ENCODE results near the gene RAD51. TPM values are rescaled to one million over a fixed set of nuclear protein-coding genes. Genes with fewer than 3 reads are reported as not detected.

The RAD51 gene
- total RNA-seq, 4 donors from 2014 or later = 0.64 to 2.2 (median 1.1) TPM

DNA sequence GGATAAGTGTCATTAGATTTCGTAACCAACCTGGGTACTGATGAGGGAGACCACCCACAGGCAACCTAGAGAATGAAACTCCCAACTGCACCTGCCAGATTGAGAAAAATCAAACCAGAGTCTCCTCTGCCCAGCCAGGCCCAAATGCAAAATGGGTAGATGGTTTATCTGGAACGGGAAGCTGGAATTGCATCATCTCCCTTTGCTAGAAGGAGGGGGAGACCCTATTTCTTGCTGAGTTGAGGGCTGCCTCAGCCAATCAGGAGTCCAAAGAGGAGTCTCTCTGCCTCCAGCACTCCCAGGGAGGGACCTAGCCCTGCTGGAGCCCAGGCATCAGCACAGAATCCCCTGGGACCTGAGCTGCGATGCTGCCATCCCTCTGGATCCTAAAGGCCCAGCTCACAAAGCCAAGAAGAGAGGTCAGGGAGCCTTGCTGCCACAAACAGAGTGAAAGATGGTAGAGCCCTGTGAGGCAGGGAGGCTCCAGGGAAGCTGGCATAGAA lies 52.0 kb downstream of the RAD51 start:
- H3K36me3 ChIP-seq = peaks cover 64% of the 10 kb centered on the region

GRCh38 chr15:40747685-40748631 lies 53.0 kb downstream of the RAD51 start:
- H3K4me3 ChIP-seq = no peak overlapping the region
- H3K27ac ChIP-seq = no peak overlapping the region
- H3K36me3 ChIP-seq = peaks cover 70% of the 10 kb centered on the region
- no peaks in the 10 kb centered on the region for H3K4me1 ChIP-seq
- no peaks in the 10 kb centered on the region for H3K9me3 ChIP-seq
- DNase-seq (ENCODE audit: low spot score in 2 of 2) = no peak
- 73% methylated on average over 7 of the region's 7 CpGs for WGBS
- no peaks in the 10 kb centered on the region for H3K27me3 ChIP-seq
- no peak for TF ChIP-seq EP300 (IDR thresholded peaks at IDR 0.05)
- TF ChIP-seq POLR2A (IDR thresholded peaks at IDR 0.05) = no peak
- TF ChIP-seq POLR2AphosphoS5 (IDR thresholded peaks at IDR 0.05) = no peak
- TF ChIP-seq CTCF (IDR thresholded peaks at IDR 0.05) = no peak

More for the DNA sequence above, 52.0 kb downstream of the RAD51 start:
- no peaks in the 10 kb centered on the region for H3K27me3 ChIP-seq
- peak in 1 of 2 donors; percentile 40 for DNase-seq (ENCODE audit: low spot score in 2 of 2)
- WGBS = 69% methylated on average over 3 of the region's 3 CpGs
- TF ChIP-seq POLR2A (IDR thresholded peaks at IDR 0.05) = no peak
- no peak for TF ChIP-seq POLR2AphosphoS5 (IDR thresholded peaks at IDR 0.05)
- TF ChIP-seq EP300 (IDR thresholded peaks at IDR 0.05) = no peak
- no peak for TF ChIP-seq CTCF (IDR thresholded peaks at IDR 0.05)
- no peaks in the 10 kb centered on the region for H3K9me3 ChIP-seq
- H3K4me1 ChIP-seq = no peaks in the 10 kb centered on the region
- no peak overlapping the region for H3K27ac ChIP-seq
- no peak overlapping the region for H3K4me3 ChIP-seq

DNA sequence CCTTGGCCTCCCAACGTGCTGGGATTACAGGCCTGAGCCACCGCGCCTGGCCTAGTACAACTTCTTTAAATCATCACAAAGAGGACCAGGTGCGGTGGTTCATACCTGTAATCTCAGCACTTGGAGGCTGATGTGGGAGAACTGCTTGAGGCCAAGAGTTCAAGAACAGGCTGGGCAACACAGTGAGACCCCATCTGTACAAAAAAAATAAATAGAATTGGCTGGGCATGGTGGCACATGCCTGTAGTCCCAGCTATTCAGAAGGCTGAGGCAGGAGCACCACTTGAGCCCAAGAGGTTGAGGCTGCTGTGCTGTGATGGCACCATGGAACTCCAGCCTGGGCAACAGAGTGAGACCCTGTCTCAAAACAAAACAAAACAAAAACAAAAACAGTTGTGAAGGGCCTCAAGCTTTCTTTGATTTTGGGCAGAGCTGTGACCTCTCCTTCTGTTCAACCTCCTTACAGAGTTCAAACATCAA lies 54.2 kb downstream of the RAD51 start:
- 98% methylated on average over 4 of the region's 4 CpGs for WGBS
- no peaks in the 10 kb centered on the region for H3K9me3 ChIP-seq
- no peaks in the 10 kb centered on the region for H3K27me3 ChIP-seq
- no peak overlapping the region for H3K27ac ChIP-seq
- H3K36me3 ChIP-seq = peaks cover 58% of the 10 kb centered on the region
- no peak overlapping the region for H3K4me3 ChIP-seq
- peaks cover 11% of the 10 kb centered on the region for H3K4me1 ChIP-seq
- DNase-seq (ENCODE audit: low spot score in 2 of 2) = no peak
- TF ChIP-seq POLR2A (IDR thresholded peaks at IDR 0.05) (no peak), CTCF (IDR thresholded peaks at IDR 0.05) (no peak), EP300 (IDR thresholded peaks at IDR 0.05) (no peak), POLR2AphosphoS5 (IDR thresholded peaks at IDR 0.05) (no peak)

GRCh38 chr15:40750885-40751284 lies 55.9 kb downstream of the RAD51 start:
- H3K27me3 ChIP-seq = no peaks in the 10 kb centered on the region
- no peak overlapping the region for H3K27ac ChIP-seq
- H3K9me3 ChIP-seq = no peaks in the 10 kb centered on the region
- no peak overlapping the region for H3K4me3 ChIP-seq
- no peak for DNase-seq (ENCODE audit: low spot score in 2 of 2)
- peaks cover 21% of the 10 kb centered on the region for H3K4me1 ChIP-seq
- WGBS = 86% methylated on average over 4 of the region's 4 CpGs
- H3K36me3 ChIP-seq = peaks cover 49% of the 10 kb centered on the region
- TF ChIP-seq EP300 (IDR thresholded peaks at IDR 0.05) (no peak), POLR2AphosphoS5 (IDR thresholded peaks at IDR 0.05) (no peak), CTCF (IDR thresholded peaks at IDR 0.05) (no peak)

DNA sequence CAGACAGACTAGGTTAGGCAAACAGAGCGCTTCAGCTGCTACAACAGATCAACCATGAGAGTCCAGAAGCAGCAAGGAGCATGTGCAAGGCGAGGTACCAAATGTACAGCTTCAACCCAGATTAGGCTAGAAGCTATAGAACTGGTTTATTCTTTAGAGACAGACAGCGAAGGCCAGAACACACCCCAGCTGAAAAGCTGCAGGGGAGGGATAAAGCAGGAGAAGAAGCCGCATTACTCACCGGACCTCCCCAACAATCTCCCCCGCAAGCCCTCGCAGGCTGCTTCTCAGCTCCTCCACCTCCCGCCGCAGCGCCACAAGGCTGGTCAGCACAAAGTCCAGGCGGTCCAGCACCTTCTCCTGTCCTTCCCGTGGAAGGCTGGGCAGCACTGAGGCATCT lies 56.8 kb downstream of the RAD51 start:
- H3K4me3 ChIP-seq = no peak overlapping the region
- TF ChIP-seq CTCF (IDR thresholded peaks at IDR 0.05) (no peak), POLR2AphosphoS5 (IDR thresholded peaks at IDR 0.05) (no peak), EP300 (IDR thresholded peaks at IDR 0.05) (no peak), POLR2A (IDR thresholded peaks at IDR 0.05) (no peak)
- DNase-seq (ENCODE audit: low spot score in 2 of 2) = no peak
- H3K27ac ChIP-seq = no peak overlapping the region
- no peaks in the 10 kb centered on the region for H3K9me3 ChIP-seq
- no peaks in the 10 kb centered on the region for H3K27me3 ChIP-seq
- 85% methylated on average over 12 of the region's 12 CpGs for WGBS
- peaks cover 22% of the 10 kb centered on the region for H3K4me1 ChIP-seq
- peaks cover 49% of the 10 kb centered on the region for H3K36me3 ChIP-seq
